Breast epithelium (tissue), 4 donors: Measurements from ENCODE around the gene DGKE. TPM values are rescaled to one million over a fixed set of nuclear protein-coding genes. Genes with fewer than 3 reads are reported as not detected.

Experiments used
- DNase-seq, 2 donors: peaks; one replicate each; pipeline ENCODE4 v3.0.0-alpha.2; 2019; ENCODE audit warnings: low spot score in 2 of 2
- H3K27ac ChIP-seq, 2 donors: fragments of 200-600 bp; sonication (generic) in 1 of 2; one replicate each; pipeline ENCODE4 v1.5.1; 2016 to 2019; ENCODE audit warnings: mild to moderate bottlenecking in 1 of 2
- H3K27me3 ChIP-seq, 2 donors: fragments of 200-600 bp; sonication (generic) in 1 of 2; one replicate each; pipeline versions ENCODE4 v1.5.1 to v1.6.0; 2017 to 2019; ENCODE audit warnings: control low read depth in 1 of 2, mild to moderate bottlenecking in 1 of 2
- H3K36me3 ChIP-seq: fragments of 200-600 bp; one replicate; pipeline ENCODE4 v1.5.1; 2019
- H3K4me1 ChIP-seq, 2 donors: fragments of 200-600 bp; sonication (generic); one replicate each; pipeline ENCODE4 v1.5.1; 2016 to 2019; ENCODE audit warnings: control low read depth in 1 of 2
- H3K4me3 ChIP-seq, 3 donors: fragments of 200-600 bp; sonication (generic); 1 replicate in 2 of 3; 2 replicates in 1 of 3; pipeline ENCODE4 v1.5.1; 2016 to 2019; ENCODE audit warnings: mild to moderate bottlenecking in 3 of 3, moderate library complexity in 2 of 3
- H3K9me3 ChIP-seq, 2 donors: fragments of 200-600 bp; sonication (generic) in 1 of 2; one replicate each; pipeline ENCODE4 v1.5.1; 2016 to 2019; ENCODE audit warnings: control low read depth in 1 of 2
- POLR2A ChIP-seq: fragments of 450-650 bp; IDR thresholded peaks from one replicate; pipeline ENCODE4 v1.6.1; 2016; ENCODE audit warnings: antibody characterized with exemption, mild to moderate bottlenecking, moderate library complexity
- POLR2AphosphoS5 ChIP-seq, 3 donors: sonication (generic); formaldehyde crosslinking; IDR thresholded peaks; one replicate each; pipeline ENCODE4 v1.6.1; 2017; ENCODE audit warnings: antibody characterized with exemption in 3 of 3
- intact Hi-C: fragments of 100-400 bp; cut with DNase I; formaldehyde crosslinking; loops from one replicate; pipeline ENCODE4 v1.15.1; 2023; ENCODE audit warnings: low total_unique reads
- total RNA-seq, 3 donors: library from RNA; depleted of rRNA; stranded (reverse); fragments of >200 nt; gene quantifications; one replicate each; pipeline ENCODE4 v1.1.0, GENCODE V29; 2016
- TF ChIP-seq, protein P1 (sequence below), 3 donors: fragments of 450-650 bp; IDR thresholded peaks; one replicate each; pipeline ENCODE4 v1.5.1; 2016 to 2017; ENCODE audit warnings: antibody characterized with exemption in 3 of 3, mild to moderate bottlenecking in 3 of 3, moderate library complexity in 3 of 3

The DGKE gene
- total RNA-seq, 3 donors from 2014 or later = 7.0 to 13.8 (median 11.9) TPM

DNA sequence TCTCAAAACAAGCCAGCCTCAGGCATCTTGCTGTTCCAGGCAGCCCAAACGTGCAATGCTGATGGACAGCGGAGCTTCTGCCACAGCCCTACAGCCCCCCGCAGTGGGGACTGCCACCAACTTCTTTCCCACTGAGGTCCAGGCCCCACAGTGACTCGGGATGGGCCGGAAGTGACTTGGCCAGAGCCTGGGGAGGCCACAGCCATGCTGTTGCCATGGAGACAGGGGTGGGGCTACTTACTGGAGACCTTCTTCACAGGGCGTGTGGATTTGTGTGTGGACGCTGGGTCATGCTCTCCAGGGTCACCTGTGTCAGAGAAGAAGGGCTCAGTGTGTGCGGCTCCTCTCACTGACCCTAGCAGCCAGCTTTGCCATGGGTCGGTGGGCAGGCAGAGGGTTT, 64.9 kb downstream of the DGKE start:
- Histone ChIP-seq H3K9me3 (no peaks in the 10 kb centered on the region), H3K4me1 (no peaks in the 10 kb centered on the region), H3K27ac (no peak overlapping the region), H3K4me3 (no peak overlapping the region), H3K27me3 (no peaks in the 10 kb centered on the region), H3K36me3 (no peaks in the 10 kb centered on the region)
- no peak for DNase-seq
- intact Hi-C loops = no loop called here
- no peak for TF ChIP-seq POLR2A
- no peak for TF ChIP-seq POLR2AphosphoS5 (IDR thresholded peaks at IDR 0.05)
- TF ChIP-seq, protein P1, sequence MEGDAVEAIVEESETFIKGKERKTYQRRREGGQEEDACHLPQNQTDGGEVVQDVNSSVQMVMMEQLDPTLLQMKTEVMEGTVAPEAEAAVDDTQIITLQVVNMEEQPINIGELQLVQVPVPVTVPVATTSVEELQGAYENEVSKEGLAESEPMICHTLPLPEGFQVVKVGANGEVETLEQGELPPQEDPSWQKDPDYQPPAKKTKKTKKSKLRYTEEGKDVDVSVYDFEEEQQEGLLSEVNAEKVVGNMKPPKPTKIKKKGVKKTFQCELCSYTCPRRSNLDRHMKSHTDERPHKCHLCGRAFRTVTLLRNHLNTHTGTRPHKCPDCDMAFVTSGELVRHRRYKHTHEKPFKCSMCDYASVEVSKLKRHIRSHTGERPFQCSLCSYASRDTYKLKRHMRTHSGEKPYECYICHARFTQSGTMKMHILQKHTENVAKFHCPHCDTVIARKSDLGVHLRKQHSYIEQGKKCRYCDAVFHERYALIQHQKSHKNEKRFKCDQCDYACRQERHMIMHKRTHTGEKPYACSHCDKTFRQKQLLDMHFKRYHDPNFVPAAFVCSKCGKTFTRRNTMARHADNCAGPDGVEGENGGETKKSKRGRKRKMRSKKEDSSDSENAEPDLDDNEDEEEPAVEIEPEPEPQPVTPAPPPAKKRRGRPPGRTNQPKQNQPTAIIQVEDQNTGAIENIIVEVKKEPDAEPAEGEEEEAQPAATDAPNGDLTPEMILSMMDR (IDR thresholded peaks at IDR 0.05) = no peak

DNA sequence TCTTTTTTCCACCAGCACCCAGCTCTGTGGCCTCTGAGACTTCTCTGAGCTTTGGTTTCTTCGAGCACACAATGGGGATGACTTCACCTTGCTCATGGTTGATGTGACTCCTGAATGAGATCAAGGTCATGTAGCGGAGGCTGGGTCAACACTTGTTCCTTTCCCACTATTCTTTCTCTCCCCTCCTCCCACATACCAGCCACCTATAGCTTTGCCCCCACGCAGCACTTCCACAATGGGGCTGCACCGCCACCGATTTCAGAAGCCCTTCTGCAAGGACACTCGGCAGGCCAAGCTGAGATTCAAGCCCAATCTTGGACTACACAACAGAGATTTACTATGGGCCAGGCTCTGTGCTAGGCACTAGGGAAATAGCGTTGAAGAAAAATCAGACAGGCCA, 65.5 kb downstream of the DGKE start:
- DNase-seq = no peak

DNA sequence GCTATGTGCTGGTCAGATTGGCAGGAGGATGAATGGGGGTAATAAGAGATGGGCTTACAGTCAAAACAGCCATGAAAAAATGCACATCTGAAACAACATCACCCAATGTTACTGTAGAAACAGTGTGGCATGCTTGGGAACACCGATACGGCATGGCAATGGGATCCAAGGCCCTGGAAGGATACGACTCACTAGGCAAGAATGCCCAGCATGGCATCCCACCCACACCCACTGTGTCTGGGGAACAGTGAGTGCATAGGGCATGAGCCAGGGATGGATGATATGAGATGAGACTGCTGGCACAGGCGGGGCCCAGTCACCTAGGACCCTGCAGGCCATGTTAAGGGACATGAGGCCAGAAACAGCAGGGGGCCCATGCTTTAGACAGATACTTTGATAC, 68.4 kb downstream of the DGKE start:
- TF ChIP-seq POLR2AphosphoS5 (IDR thresholded peaks at IDR 0.05) = no peak
- TF ChIP-seq POLR2A = no peak
- TF ChIP-seq, protein P1 (IDR thresholded peaks at IDR 0.05) = no peak
- intact Hi-C loops = no loop called here
- no peak for DNase-seq

More for the DNA sequence above, 65.5 kb downstream of the DGKE start:
- H3K27ac ChIP-seq = no peak overlapping the region
- TF ChIP-seq POLR2AphosphoS5 (IDR thresholded peaks at IDR 0.05) (no peak), POLR2A (no peak)
- TF ChIP-seq, protein P1 (IDR thresholded peaks at IDR 0.05) = no peak
- intact Hi-C loops = no loop called here
- H3K9me3 ChIP-seq = no peaks in the 10 kb centered on the region
- H3K4me3 ChIP-seq = no peak overlapping the region
- H3K4me1 ChIP-seq = no peaks in the 10 kb centered on the region
- H3K27me3 ChIP-seq = no peaks in the 10 kb centered on the region
- H3K36me3 ChIP-seq = no peaks in the 10 kb centered on the region

DNA sequence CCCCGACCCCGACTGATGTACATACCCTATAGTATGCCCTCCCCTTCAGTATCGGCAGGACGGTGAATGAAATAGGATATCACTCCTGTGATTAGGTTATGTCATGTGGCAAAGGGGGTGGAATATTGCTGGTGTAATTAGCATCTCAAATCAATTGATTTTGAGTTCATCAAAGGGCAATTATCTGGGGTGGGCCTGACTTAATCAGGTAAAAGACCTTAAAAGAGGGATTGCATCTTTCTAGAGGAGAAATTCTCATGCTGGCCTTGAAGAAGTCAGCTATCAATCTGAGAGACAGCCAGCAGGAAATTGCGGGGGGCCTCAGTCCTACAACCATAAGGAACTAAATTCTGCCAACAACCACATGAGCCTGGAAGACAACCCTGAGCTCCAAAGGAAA, 69.6 kb downstream of the DGKE start:
- no peaks in the 10 kb centered on the region for H3K27me3 ChIP-seq
- no peak overlapping the region for H3K4me3 ChIP-seq
- DNase-seq = no peak
- intact Hi-C loops = no loop called here
- TF ChIP-seq POLR2A (no peak), POLR2AphosphoS5 (IDR thresholded peaks at IDR 0.05) (no peak)
- TF ChIP-seq, protein P1 (IDR thresholded peaks at IDR 0.05) = no peak
- H3K4me1 ChIP-seq = no peaks in the 10 kb centered on the region
- no peak overlapping the region for H3K27ac ChIP-seq
- no peaks in the 10 kb centered on the region for H3K9me3 ChIP-seq
- H3K36me3 ChIP-seq = peaks cover 10% of the 10 kb centered on the region

More for the DNA sequence above, 68.4 kb downstream of the DGKE start:
- H3K9me3 ChIP-seq = no peaks in the 10 kb centered on the region
- no peaks in the 10 kb centered on the region for H3K27me3 ChIP-seq
- no peak overlapping the region for H3K27ac ChIP-seq
- H3K4me3 ChIP-seq = no peak overlapping the region
- H3K36me3 ChIP-seq = peaks cover 2% of the 10 kb centered on the region
- H3K4me1 ChIP-seq = no peaks in the 10 kb centered on the region

DNA sequence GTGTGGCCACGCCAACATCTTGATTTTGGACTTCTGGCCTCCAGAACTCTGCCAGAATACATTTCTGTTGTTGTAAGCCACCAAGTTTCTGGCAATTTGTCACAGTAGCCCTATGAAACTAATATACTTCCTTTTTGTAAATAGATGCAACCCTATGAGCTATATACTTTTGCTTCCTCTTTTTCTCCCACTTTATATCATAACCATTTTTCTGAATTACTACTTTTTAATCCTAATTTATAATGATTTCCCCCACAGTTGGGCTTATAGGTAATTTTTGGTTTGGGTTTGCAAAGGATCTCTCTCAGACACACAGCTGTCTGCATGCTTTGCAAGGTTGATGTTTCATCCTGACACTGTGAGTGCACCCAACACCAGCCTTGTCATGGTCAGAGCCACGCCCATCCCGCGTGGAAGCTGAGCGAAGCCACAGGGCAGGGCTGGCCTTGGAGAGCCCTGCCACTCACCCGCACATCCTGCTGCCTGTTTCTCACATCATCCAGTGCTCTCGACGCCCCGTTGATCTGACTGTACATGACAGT, 74.1 kb downstream of the DGKE start:
- no peak for DNase-seq
- H3K27me3 ChIP-seq = no peaks in the 10 kb centered on the region
- intact Hi-C loops = no loop called here
- peaks cover 0 to 5% of the 10 kb centered on the region in 2 donors for H3K4me1 ChIP-seq
- H3K27ac ChIP-seq = no peak overlapping the region
- H3K9me3 ChIP-seq = no peaks in the 10 kb centered on the region
- TF ChIP-seq, protein P1 (IDR thresholded peaks at IDR 0.05) = no peak
- TF ChIP-seq POLR2A = no peak
- peak in 1 of 3 donors; percentile 25 for TF ChIP-seq POLR2AphosphoS5 (IDR thresholded peaks at IDR 0.05)
- no peak overlapping the region for H3K4me3 ChIP-seq
- H3K36me3 ChIP-seq = peaks cover 10% of the 10 kb centered on the region
